HCT116 (cell line): ENCODE results near the gene TTC9. TPM values are rescaled to one million over a fixed set of nuclear protein-coding genes. Genes with fewer than 3 reads are reported as not detected.

Experiments used
- ATAC-seq: fragments of 200-7000 bp; cut with Tn5 transposase; 2 replicates; pipeline ENCODE4 v1.9.1; 2020; ENCODE audit warnings: mild to moderate bottlenecking, moderate library complexity
- BruUV-seq: library from RNA; stranded (reverse); fragments of 400-500 nt; replicated peaks from 2 replicates; lab custom pipeline; 2021; lab: Mats Ljungman, UMichigan
- CTCF ChIA-PET: fragments of 300-600 bp; sonication (Branson Sonifier 250); formaldehyde crosslinking; loops from one replicate; lab custom pipeline; 2021; ENCODE audit warnings: antibody characterized with exemption; lab: Charles Lee
- POLR2A ChIA-PET: fragments of 300-600, 350-600 bp; sonication (Branson Sonifier 250); formaldehyde crosslinking; loops from one replicate; lab custom pipeline; 2021; ENCODE audit warnings: antibody characterized with exemption; lab: Charles Lee
- RAD21 ChIA-PET, 2 experiments: fragments of 300-600 bp; sonication (Branson Sonifier 250); formaldehyde crosslinking; loops; one replicate each; lab custom pipeline; 2023; ENCODE audit warnings: low total read pairs in 2 of 2; ENCODE audit not compliant: uncharacterized antibody in 2 of 2, unreplicated experiment in 2 of 2, low non-redundant PET in 1 of 2; lab: Charles Lee
- DNase-seq: peaks from one replicate; pipeline ENCODE4 v3.0.0-alpha.2; 2010; ENCODE audit warnings: low read depth, low spot score
- H2AFZ ChIP-seq: fragments of 200-600 bp; shearing (Covaris generic), sonication (generic); 2 replicates; pipeline ENCODE4 v1.6.1; 2017; ENCODE audit warnings: low read depth, mixed run types, mixed read lengths, antibody characterized with exemption, low read length; ENCODE audit not compliant: poor library complexity, severe bottlenecking
- H3K27ac ChIP-seq: 2 replicates; pipeline ENCODE4 v1.5.1; 2012; ENCODE audit warnings: low read depth, low read length
- H3K27me3 ChIP-seq: fragments of 200-600 bp; sonication (generic); 2 replicates; pipeline ENCODE4 v1.6.1; 2016; ENCODE audit warnings: mixed run types, low read length, mixed read lengths; ENCODE audit not compliant: insufficient read depth
- H3K36me3 ChIP-seq, 2 experiments: fragments of 200-500 bp in 1 of 2; fragments of 200-600 bp in 1 of 2; sonication (Bioruptor generic) in 1 of 2; sonication (generic) in 1 of 2; 2 replicates each; pipeline versions ENCODE4 v1.5.1 to v1.6.1; 2014 to 2016; ENCODE audit warnings: low read length in 2 of 2, inconsistent platforms in 1 of 2, mixed read lengths in 1 of 2, mixed run types in 1 of 2; ENCODE audit not compliant: insufficient read depth in 2 of 2, control insufficient read depth in 1 of 2
- H3K4me1 ChIP-seq, 2 experiments: fragments of 200-600 bp in 1 of 2; sonication (generic) in 1 of 2; 2 replicates each; pipeline versions ENCODE4 v1.5.1 to v1.6.1; 2012 to 2017; ENCODE audit warnings: low read length in 2 of 2, inconsistent platforms in 1 of 2, mild to moderate bottlenecking in 1 of 2, mixed read lengths in 1 of 2, mixed run types in 1 of 2, moderate library complexity in 1 of 2; ENCODE audit not compliant: insufficient read depth in 2 of 2, control insufficient read depth in 1 of 2
- H3K4me2 ChIP-seq: fragments of 200-600 bp; sonication (generic); 2 replicates; pipeline ENCODE4 v1.6.1; 2017; ENCODE audit warnings: mixed run types, low read length, mixed read lengths
- H3K4me3 ChIP-seq, 2 experiments: fragments of 200-600 bp in 1 of 2; sonication (generic) in 1 of 2; replicated peaks in 1 of 2; 2 replicates each; pipeline ENCODE4 v1.5.1; 2011 to 2016; ENCODE audit warnings: low read length in 2 of 2, control low read depth in 1 of 2, low read depth in 1 of 2, mild to moderate bottlenecking in 1 of 2, mixed read lengths in 1 of 2, mixed run types in 1 of 2
- H3K79me2 ChIP-seq: fragments of 200-600 bp; sonication (generic); 2 replicates; pipeline ENCODE4 v1.6.1; 2017; ENCODE audit warnings: mild to moderate bottlenecking, mixed run types, low read length, moderate library complexity, mixed read lengths; ENCODE audit not compliant: insufficient read depth
- H3K9ac ChIP-seq: fragments of 200-600 bp; sonication (generic); 2 replicates; pipeline ENCODE4 v1.6.1; 2016; ENCODE audit warnings: low read length, mixed read lengths
- H3K9me2 ChIP-seq: fragments of 200-600 bp; sonication (generic), shearing (Covaris generic); 2 replicates; pipeline ENCODE4 v1.6.1; 2017; ENCODE audit warnings: mixed run types, mild to moderate bottlenecking, moderate library complexity; ENCODE audit not compliant: insufficient read depth
- H3K9me3 ChIP-seq, 2 experiments: fragments of 200-500 bp in 1 of 2; fragments of 200-600 bp in 1 of 2; sonication (Bioruptor generic) in 1 of 2; sonication (generic) in 1 of 2; 2 replicates each; pipeline ENCODE4 v1.6.1; 2014 to 2017; ENCODE audit warnings: low read length in 2 of 2, mixed read lengths in 2 of 2, inconsistent platforms in 1 of 2, low read depth in 1 of 2, mild to moderate bottlenecking in 1 of 2, mixed run types in 1 of 2, moderate library complexity in 1 of 2; ENCODE audit not compliant: control insufficient read depth in 1 of 2, insufficient read depth in 1 of 2
- H4K20me1 ChIP-seq: fragments of 200-600 bp; sonication (generic), shearing (Covaris generic); 2 replicates; pipeline ENCODE4 v1.6.1; 2017; ENCODE audit warnings: mixed run types, mild to moderate bottlenecking, moderate library complexity; ENCODE audit not compliant: insufficient read depth
- CBX3 ChIP-seq: IDR thresholded peaks from 2 replicates; pipeline ENCODE4 v1.6.1; 2012; ENCODE audit warnings: low read depth
- CTCF ChIP-seq, 3 experiments: fragments of 200-600 bp in 1 of 3; sonication (generic) in 1 of 3; IDR thresholded peaks in 2 of 3; conservative IDR thresholded peaks in 1 of 3; 2 replicates each; pipeline ENCODE4 v1.5.1; 2012 to 2017; ENCODE audit warnings: low read depth in 2 of 3, low read length in 2 of 3, antibody characterized with exemption in 1 of 3, borderline replicate concordance in 1 of 3, control low read depth in 1 of 3, mild to moderate bottlenecking in 1 of 3, mixed read lengths in 1 of 3, mixed run types in 1 of 3, moderate library complexity in 1 of 3; ENCODE audit not compliant: insufficient read depth in 1 of 3
- EZH2 ChIP-seq: fragments of 200-600 bp; sonication (generic); IDR thresholded peaks from 2 replicates; pipeline ENCODE4 v1.6.1; 2017; ENCODE audit warnings: antibody characterized with exemption, mixed run types
- EZH2phosphoT487 ChIP-seq: fragments of 200-600 bp; IDR thresholded peaks from 2 replicates; pipeline ENCODE4 v1.6.1; 2018; ENCODE audit warnings: antibody characterized with exemption, borderline replicate concordance
- FOSL1 ChIP-seq: IDR thresholded peaks from 2 replicates; pipeline ENCODE4 v1.6.1; 2012; ENCODE audit warnings: low read depth
- JUND ChIP-seq: IDR thresholded peaks from 2 replicates; pipeline ENCODE4 v1.6.1; 2012
- MAX ChIP-seq: IDR thresholded peaks from 2 replicates; pipeline ENCODE4 v1.6.1; 2012
- POLR2A ChIP-seq: IDR thresholded peaks from 2 replicates; pipeline ENCODE4 v1.7.0; 2011; ENCODE audit warnings: borderline replicate concordance; ENCODE audit not compliant: insufficient read depth, insufficient read length; ENCODE audit errors: extremely low read depth
- RAD21 ChIP-seq: IDR thresholded peaks from 2 replicates; pipeline ENCODE4 v1.6.1; 2012; ENCODE audit warnings: low read depth, mild to moderate bottlenecking
- SIN3A ChIP-seq: IDR thresholded peaks from 2 replicates; pipeline ENCODE4 v1.6.1; 2012; ENCODE audit warnings: low read depth
- SP1 ChIP-seq: IDR thresholded peaks from 2 replicates; pipeline ENCODE4 v1.6.1; 2012; ENCODE audit warnings: low read depth
- TCF7L2 ChIP-seq: IDR thresholded peaks from 2 replicates; pipeline ENCODE4 v1.7.0; 2011; ENCODE audit warnings: borderline replicate concordance, inconsistent platforms; ENCODE audit not compliant: insufficient read depth, insufficient read length; ENCODE audit errors: extremely low read depth
- intact Hi-C: fragments of 100-400 bp; cut with micrococcal nuclease; formaldehyde crosslinking; loops from 2 replicates; pipeline ENCODE4 v1.10.0; 2022
- total RNA-seq: library from RNA; stranded (reverse); gene quantifications from one replicate; pipeline ENCODE4 v1.2.1, GENCODE V29; 2021; ENCODE audit not compliant: unreplicated experiment
- TF ChIP-seq, protein P1 (sequence below): IDR thresholded peaks from 2 replicates; pipeline ENCODE4 v1.6.1; 2012; ENCODE audit warnings: low read depth

Gene TTC9
- total RNA-seq, 1 experiment from 2014 or later, result 2.4 TPM

DNA sequence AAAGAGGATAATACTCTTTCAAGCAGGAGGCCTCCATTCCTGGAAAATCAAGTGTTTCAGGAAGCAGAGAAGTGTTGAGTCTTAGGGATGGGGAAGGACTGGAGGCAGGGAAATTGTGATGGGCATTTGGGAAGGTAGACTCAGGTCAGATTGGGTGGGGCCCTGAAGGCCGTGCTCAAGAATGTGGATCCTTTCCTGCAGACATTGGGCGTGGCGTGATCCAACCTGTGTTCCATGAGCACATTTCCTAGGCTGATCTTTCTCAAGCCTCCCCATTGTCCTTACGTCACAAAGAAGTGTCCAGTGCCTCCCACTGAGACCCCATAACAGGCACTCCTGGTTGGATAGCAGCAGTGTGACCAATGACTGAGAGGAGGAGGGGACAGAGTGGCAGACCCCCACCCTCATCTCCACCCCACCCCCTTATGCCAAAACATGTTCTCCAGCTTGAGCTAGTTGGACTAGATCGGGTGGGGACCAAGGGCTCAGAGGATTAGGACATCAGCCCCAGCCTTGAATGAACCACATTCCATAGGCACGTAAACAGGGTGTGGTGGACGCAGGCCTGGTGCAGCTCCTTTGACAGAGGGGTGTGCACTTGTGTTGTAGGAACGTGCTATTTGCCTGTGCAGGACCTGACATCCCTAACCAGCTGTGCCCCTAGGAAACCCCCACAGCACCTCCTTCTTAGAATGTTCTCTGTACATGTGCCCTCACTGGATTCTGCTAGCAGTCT, 76.8 kb downstream of the TTC9 start:
- DNase-seq, result no peak
- TF ChIP-seq, protein P1, sequence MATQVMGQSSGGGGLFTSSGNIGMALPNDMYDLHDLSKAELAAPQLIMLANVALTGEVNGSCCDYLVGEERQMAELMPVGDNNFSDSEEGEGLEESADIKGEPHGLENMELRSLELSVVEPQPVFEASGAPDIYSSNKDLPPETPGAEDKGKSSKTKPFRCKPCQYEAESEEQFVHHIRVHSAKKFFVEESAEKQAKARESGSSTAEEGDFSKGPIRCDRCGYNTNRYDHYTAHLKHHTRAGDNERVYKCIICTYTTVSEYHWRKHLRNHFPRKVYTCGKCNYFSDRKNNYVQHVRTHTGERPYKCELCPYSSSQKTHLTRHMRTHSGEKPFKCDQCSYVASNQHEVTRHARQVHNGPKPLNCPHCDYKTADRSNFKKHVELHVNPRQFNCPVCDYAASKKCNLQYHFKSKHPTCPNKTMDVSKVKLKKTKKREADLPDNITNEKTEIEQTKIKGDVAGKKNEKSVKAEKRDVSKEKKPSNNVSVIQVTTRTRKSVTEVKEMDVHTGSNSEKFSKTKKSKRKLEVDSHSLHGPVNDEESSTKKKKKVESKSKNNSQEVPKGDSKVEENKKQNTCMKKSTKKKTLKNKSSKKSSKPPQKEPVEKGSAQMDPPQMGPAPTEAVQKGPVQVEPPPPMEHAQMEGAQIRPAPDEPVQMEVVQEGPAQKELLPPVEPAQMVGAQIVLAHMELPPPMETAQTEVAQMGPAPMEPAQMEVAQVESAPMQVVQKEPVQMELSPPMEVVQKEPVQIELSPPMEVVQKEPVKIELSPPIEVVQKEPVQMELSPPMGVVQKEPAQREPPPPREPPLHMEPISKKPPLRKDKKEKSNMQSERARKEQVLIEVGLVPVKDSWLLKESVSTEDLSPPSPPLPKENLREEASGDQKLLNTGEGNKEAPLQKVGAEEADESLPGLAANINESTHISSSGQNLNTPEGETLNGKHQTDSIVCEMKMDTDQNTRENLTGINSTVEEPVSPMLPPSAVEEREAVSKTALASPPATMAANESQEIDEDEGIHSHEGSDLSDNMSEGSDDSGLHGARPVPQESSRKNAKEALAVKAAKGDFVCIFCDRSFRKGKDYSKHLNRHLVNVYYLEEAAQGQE, result no peak
- no peak for TF ChIP-seq EZH2
- no peak for TF ChIP-seq CBX3
- TF ChIP-seq JUND, result no peak
- no peak for TF ChIP-seq SP1
- no peak for TF ChIP-seq RAD21
- TF ChIP-seq POLR2A, result no peak
- no peak for TF ChIP-seq EZH2phosphoT487
- no peak for TF ChIP-seq SIN3A
- TF ChIP-seq FOSL1, result no peak
- TF ChIP-seq CTCF (IDR thresholded peaks at IDR 0.05 in 2 of 3, conservative IDR thresholded peaks at IDR 0.05 in 1 of 3; ENCODE audit: borderline replicate concordance in 1 of 3, insufficient read depth in 1 of 3, low read depth in 2 of 3, low read length in 2 of 3), result no peak
- no peak for TF ChIP-seq TCF7L2
- no peak for TF ChIP-seq MAX
- TF ChIP-seq, all 23 proteins: peak for 0
- no peak for ATAC-seq
- Histone ChIP-seq H3K4me2 (peak overlapping the region; percentile 34), H3K27ac (no peak overlapping the region), H3K4me1 (peaks cover 0 to 19% of the 10 kb centered on the region in 2 experiments; a peak in 2 of 4 replicates), H3K27me3 (no peaks in the 10 kb centered on the region), H3K4me3 (no peak overlapping the region), H2AFZ (no peak overlapping the region), H4K20me1 (no peaks in the 10 kb centered on the region), H3K36me3 (no peaks in the 10 kb centered on the region), H3K9me3 (no peaks in the 10 kb centered on the region), H3K9me2 (no peaks in the 10 kb centered on the region), H3K9ac (no peak overlapping the region), H3K79me2 (no peaks in the 10 kb centered on the region)
- no TSS peak for BruUV-seq
- intact Hi-C loops, result loop anchor here (10.0 kb wide), 1 partner anchor 236 kb away; no protein-coding TSS in a partner anchor
- CTCF ChIA-PET, result no interaction called here
- POLR2A ChIA-PET, result no interaction called here
- RAD21 ChIA-PET, result no interaction called here
